GM12801 (cell line): Measurements from ENCODE around the gene ARPC5L.

Source experiments
- CTCF ChIP-seq: IDR thresholded peaks from one replicate; pipeline ENCODE4 v1.5.1; 2011; ENCODE audit warnings: control low read depth; ENCODE audit not compliant: insufficient read length; ENCODE audit errors: extremely low read depth

The ARPC5L gene

GRCh38 chr9:124885551-124885950, 23.6 kb downstream of the ARPC5L start:
- TF ChIP-seq CTCF, result no peak

GRCh38 chr9:124886461-124886860, 24.5 kb downstream of the ARPC5L start:
- no peak for TF ChIP-seq CTCF

- no peak for TF ChIP-seq CTCF
These were observed 25.0 kb downstream of the ARPC5L start for GRCh38 chr9:124886866-124887492.

- no peak for TF ChIP-seq CTCF
These were observed 25.9 kb downstream of the ARPC5L start for GRCh38 chr9:124887832-124888231.

- no peak for TF ChIP-seq CTCF
These were observed 27.1 kb downstream of the ARPC5L start for GRCh38 chr9:124889006-124889405.

GRCh38 chr9:124890179-124890578, 28.2 kb downstream of the ARPC5L start:
- no peak for TF ChIP-seq CTCF

GRCh38 chr9:124894035-124894740, 32.3 kb downstream of the ARPC5L start:
- no peak for TF ChIP-seq CTCF
